ENCODE data around the gene PAX5.
A peak's percentile ranks its signal among the peaks of the same experiment; 100 is the strongest.

PAX5 gene

GRCh38 chr9:36831381-36832161 is 202.5 kb downstream of the PAX5 start:
- Histone ChIP-seq H3K27ac (no peak overlapping the region), H3K4me3 (no peak overlapping the region)

DNA sequence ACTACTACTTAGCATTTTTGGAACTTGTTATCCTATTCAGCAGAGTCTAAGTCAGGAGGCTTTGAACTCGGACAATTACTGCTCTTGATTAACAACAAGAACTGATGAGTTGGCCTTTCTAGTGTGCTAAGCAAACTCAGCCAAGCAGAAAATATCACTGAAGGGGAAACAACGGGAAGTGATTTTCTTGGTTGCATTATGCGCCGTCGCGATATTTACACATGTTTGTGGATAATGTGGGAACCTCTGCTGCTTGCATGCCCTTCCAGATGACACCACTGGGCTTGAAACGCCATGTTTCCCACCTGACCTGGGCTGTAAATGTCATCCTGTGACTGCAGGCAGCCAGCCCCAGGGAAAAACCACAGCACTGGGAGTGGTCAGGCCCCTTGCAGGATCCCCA is 205.5 kb downstream of the PAX5 start:
- Histone ChIP-seq H3K4me3 (no peak overlapping the region), H3K27ac (no peak overlapping the region)

DNA sequence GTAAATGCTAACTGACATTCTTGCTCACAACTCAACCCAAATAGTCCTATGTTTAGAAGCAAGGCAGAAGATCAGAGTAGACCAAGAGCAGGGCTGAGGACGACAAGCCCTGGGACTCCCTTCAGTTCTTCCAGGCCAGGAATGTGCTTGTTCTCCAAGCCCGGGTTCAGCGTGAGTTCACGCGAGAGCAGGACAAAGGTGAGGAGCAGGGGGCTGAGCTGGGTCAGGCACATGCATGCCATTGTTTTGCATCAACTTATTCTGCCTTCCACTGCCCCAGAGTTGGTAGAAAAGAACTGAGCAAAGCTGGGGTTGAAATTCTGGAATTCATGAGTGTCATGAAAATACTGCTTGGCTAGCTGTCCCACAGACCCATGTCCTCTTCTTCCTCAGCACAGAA is 206.5 kb downstream of the PAX5 start:
- no peak overlapping the region for H3K4me3 ChIP-seq

DNA sequence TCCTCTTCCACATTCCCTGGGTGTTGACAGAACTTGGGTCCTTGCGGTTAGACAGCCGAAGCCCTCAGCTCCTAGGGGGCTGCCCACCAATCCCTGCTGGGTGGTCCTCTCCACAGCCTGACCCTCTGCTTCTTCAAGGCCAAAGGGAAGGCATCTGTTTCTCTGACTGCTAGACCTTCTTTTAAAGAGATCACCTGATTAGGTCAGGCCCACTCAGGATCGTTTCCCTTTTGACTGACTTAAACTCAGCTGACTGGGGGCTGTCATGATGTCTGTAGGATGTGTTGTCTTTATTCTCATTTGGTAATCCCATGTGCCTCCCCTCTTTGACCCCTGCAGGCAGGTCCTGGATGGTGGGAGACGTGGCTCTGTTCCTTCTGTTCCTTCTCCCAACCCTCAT is 207.5 kb downstream of the PAX5 start:
- no peak overlapping the region for H3K4me3 ChIP-seq
- no peak overlapping the region for H3K27ac ChIP-seq

More for the DNA sequence above, 206.5 kb downstream of the PAX5 start:
- no peak overlapping the region for H3K27ac ChIP-seq

GRCh38 chr9:36825179-36825578 is 208.9 kb downstream of the PAX5 start:
- no peak overlapping the region for H3K27ac ChIP-seq

DNA sequence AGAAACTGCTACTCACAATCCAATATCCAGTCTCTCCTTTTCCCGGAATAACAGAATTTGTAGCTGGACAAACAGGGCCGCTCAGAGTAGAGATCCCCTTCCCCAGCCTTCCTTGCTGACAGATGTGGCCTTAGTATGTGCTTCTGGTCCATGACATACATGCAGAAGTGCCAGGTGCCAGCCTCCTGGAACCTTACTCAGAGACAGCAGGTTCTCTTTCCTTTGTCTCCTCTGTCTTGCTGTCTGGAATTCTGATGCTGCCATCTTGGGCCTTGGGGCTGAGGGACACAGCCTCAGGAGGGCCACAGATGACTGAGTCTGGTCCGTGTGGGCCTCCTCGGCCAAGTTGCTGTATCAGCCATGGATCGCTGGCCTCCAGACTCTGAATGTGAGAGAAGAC is 210.1 kb downstream of the PAX5 start:
- Histone ChIP-seq H3K27ac (no peak overlapping the region), H3K4me3 (no peak overlapping the region)

More at GRCh38 chr9:36825179-36825578, 208.9 kb downstream of the PAX5 start:
- no peak overlapping the region for H3K4me3 ChIP-seq

DNA sequence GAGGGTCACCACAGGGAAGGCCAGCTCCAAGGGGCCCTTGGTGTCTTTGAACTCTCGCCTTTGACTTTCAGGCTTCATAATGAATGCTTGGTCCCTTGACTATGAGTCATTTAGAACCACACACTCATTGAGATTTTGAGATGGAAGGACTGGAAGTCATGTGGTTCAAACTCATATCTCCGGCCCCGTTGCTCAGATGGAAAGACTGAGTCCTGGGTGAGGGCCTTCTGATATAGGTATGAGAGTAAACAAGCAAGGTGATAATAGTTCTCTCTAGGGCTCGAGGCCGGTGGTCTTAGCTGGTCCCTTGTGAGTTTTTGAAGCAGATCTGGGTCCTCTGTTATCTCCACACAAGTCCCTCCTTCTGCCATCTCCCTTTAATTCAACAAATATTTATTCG is 210.6 kb downstream of the PAX5 start:
- Histone ChIP-seq H3K4me3 (no peak overlapping the region), H3K27ac (no peak overlapping the region)

GRCh38 chr9:36822201-36822600 is 211.9 kb downstream of the PAX5 start:
- Histone ChIP-seq H3K4me3 (no peak overlapping the region), H3K27ac (no peak overlapping the region)

DNA sequence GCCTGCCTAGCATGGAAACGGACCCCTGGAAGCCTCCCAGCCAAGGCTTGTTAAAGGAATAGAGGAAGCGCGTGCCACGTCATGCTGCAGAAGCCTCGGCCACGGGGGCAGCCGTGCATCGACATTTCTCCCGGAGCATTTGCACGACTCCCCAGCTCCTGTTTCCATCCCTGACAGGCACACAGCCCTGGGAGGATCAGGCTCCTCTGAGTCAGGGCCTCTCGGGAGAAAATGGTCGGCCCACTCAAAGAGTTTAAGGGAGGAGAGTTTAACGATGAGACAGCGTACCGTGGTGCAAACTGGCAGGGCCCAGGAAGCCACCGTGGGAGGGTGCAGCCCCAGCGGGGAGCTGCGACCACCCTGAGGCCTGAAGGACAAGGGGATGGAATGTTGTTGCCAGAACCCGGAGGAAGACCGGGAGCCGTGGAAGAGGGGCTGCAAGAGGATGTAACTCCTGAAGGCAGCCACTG is 213.6 kb downstream of the PAX5 start:
- no peak overlapping the region for H3K27ac ChIP-seq
- H3K4me3 ChIP-seq = no peak overlapping the region

DNA sequence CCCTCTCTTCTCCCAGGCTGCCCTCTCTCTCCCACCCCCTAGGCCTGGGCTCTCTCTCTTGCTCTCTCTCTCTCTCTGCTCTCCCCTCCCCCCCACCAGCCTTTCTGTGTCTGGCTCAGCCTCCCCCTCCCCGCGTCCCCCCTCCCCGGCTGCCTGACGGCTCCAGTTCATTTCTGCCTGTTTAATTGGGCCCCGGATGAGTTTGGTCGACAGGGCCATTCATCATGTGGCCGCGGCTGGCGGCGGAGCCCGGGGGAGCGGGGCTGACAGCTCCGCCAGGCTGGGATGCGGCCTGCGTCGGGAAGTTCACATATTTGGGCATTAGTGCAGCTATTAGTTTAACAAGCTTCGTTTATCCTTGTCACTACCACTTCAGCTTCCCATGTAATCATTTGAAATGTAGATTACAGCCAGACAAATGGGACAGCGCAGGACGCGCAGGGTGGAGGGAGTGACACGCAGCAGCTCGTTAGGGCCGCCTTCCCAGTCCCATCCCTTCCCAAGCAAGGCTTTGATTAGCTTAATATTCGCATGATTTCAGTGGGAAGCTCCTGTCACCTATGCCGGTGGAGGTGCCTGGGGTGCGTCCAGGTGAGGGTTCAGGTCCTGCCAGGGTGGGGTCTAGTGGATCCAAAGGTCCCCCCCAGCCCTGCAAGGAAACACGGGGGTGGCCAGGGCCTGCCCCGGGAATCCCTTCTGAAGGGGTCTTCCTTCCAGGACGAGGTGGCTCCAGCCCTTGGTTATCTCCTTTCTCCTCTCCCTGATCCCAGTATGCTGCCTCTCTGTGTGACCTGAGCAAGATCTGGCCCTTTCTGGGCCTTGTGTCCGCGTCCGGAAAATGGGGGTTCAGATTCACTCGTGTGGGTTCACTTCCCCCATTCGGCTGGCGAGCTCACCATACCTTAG is 214.8 kb downstream of the PAX5 start:
- Histone ChIP-seq H3K4me3 (peak overlapping the region in 1 of 7 experiments; percentile 22), H3K27ac (no peak overlapping the region)

GRCh38 chr9:36818242-36818938 is 215.7 kb downstream of the PAX5 start:
- H3K27ac ChIP-seq = no peak overlapping the region
- peak overlapping the region in 3 of 7 experiments; percentile 10 to 22 (median 10) for H3K4me3 ChIP-seq

GRCh38 chr9:36817160-36817834 is 216.8 kb downstream of the PAX5 start:
- Histone ChIP-seq H3K27ac (no peak overlapping the region), H3K4me3 (no peak overlapping the region)

DNA sequence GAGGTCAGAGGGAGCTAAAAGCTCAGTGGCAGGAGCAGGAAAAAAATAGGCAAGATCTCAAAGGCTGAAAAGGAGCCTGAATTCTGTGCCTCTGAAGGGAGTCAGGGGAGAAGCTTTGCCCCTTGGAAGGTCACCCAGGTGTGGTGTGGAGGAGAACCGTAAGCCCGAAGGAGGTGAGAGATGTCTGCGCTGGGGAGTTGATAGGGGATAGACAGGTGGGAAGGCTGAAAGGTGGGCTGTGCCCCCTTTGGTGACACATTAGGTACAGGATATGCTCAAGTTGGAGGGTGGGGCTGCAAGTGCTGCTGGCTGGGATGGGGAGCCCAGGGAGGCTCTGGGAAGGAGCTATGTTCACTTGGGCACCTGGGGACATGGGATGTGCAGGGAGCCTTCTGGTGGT is 217.7 kb downstream of the PAX5 start:
- Histone ChIP-seq H3K27ac (no peak overlapping the region), H3K4me3 (no peak overlapping the region)

- H3K27ac ChIP-seq = no peak overlapping the region
- no peak overlapping the region for H3K4me3 ChIP-seq
Measured at GRCh38 chr9:36815566-36816348, 218.3 kb downstream of the PAX5 start.

DNA sequence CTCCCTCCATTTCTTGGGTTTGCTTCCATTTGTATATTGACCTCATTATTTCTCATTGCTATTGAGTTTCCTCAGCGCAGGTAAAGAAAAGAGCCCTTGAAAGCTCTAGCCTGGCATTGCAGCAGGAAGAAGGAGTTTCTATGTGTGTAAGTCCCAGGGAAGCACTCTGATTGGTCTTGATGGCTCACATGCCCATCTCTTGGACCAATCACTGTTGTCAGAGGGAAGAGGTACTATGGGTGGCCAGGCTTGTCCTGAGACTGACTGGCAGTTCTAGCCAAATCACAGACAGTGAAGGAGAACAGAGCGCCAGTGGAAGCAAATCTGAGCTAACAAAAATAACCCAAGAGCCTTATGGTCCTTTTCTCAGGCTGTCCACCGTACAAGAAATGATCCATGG is 219.0 kb downstream of the PAX5 start:
- no peak overlapping the region for H3K27ac ChIP-seq
- H3K4me3 ChIP-seq = no peak overlapping the region

- no peak overlapping the region for H3K27ac ChIP-seq
- no peak overlapping the region for H3K4me3 ChIP-seq
Measured at GRCh38 chr9:36813154-36813553, 220.9 kb downstream of the PAX5 start.

DNA sequence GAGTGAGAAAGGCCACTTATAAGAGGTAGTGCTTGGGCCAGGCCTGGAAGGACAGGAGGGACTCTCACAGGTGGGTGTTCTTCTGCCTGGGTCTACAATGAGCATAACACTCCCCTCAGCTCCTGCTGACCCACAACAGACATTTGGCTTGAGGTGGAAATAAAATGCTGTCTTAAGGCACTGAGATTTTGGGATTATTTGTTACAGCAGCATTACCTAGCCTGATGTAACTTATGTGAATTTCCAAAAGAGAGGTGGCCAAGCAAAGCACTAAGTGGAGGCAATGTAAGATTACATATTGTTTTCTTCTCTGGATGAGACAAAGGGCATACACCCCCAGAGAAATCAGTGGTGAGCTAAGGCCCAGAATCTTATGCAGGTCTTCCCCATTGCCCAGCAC is 221.5 kb downstream of the PAX5 start:
- Histone ChIP-seq H3K4me3 (no peak overlapping the region), H3K27ac (no peak overlapping the region)

GRCh38 chr9:36808251-36808650 is 225.8 kb downstream of the PAX5 start:
- Histone ChIP-seq H3K27ac (no peak overlapping the region), H3K4me3 (no peak overlapping the region)

GRCh38 chr9:36803961-36804360 is 230.1 kb downstream of the PAX5 start:
- H3K27ac ChIP-seq = no peak overlapping the region
- no peak overlapping the region for H3K4me3 ChIP-seq
